22Rv1 (cell line): ENCODE results near the gene UPK3A.
"Not testable (repeated sequence)": the region's sequence is repeated elsewhere in the genome, so short reads cannot be mapped to it uniquely, and the experiment has no call there.

Experiments used
- CTCF ChIP-seq: fragments of 450-650 bp; IDR thresholded peaks from 2 replicates; pipeline ENCODE4 v1.5.1; 2017; ENCODE audit warnings: mild to moderate bottlenecking
- ZFX ChIP-seq: fragments of 450-650 bp; IDR thresholded peaks from 2 replicates; pipeline ENCODE4 v1.6.1; 2017; ENCODE audit warnings: antibody characterized with exemption, borderline replicate concordance

- not testable (repeated sequence) for TF ChIP-seq CTCF, ZFX
Measured at GRCh38 chr22:45295004-45295403, 10.3 kb downstream of the UPK3A start.
